ENCODE measurements around the gene RMI2. TPM values are rescaled to one million over a fixed set of nuclear protein-coding genes. Genes with fewer than 3 reads are reported as not detected.
"Not testable (repeated sequence)": the region's sequence is repeated elsewhere in the genome, so short reads cannot be mapped to it uniquely, and the experiment has no call there.

RMI2 gene
- total and polyA plus RNA-seq, 11 donors, result 0.23 to 6.6 (median 0.76) TPM; not detected in 2

DNA sequence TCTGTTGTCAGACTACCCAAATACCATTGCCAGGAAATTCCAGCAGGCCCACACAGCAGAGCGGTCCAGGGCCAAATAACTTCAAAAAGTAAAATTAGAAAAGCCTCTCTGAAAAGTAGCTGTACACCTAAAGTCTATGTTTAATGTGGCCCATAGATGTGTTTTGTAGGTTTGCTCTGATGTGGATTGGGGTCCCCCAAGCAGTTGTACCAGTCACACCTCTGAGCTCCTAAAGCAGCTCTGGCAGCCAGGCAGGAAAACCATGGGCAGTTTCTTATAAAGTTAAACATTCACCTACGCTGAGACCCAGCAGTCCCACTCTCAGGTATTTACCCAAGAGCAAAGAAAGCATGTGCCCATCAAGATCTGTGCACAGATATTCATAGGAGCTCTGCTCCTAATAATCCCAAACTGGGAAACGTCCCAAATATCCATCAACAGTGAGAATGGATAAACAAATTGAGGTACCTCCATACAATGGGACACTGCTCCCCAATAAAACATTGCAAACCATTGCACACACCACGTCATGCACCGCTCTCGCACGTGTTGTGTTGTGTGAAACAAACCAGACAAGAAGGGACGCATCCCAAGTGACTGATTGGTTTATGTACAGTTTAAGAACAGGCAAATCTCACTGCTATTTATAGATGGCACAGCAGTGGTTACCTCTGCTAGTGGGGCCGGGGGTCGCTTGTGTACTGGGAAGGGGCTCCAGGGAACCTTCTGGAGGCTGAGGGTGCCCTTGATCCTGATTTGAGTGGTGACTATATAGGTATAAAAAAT is 48.4 kb upstream of the RMI2 start:
- H3K27ac ChIP-seq, result peak overlapping the region in 10 of 12 donors; percentile 53 to 70 (median 60)
- ATAC-seq (peak; percentile 56 to 87 (median 76)), DNase-seq (no peak)
- H3K27me3 ChIP-seq, result no peaks in the 10 kb centered on the region
- H3K4me1 ChIP-seq, result peaks cover 0 to 23% (median 13%) of the 10 kb centered on the region in 12 donors
- H3K9me3 ChIP-seq, result no peaks in the 10 kb centered on the region
- intact Hi-C loops (cut with DNase I), result loop anchor here in 4 of 10 donors (5.0 to 10.0 kb wide), 4 partner anchors 35 to 60 kb away; partner anchors contain the start of gene SOCS1 (in 1 of the 4)
- peak overlapping the region in 8 of 12 donors; percentile 4 to 38 (median 22) for H3K4me3 ChIP-seq
- TF ChIP-seq POLR2A (IDR thresholded peaks at IDR 0.05) (no peak), CTCF (IDR thresholded peaks at IDR 0.05) (no peak)
- WGBS, 4 donors, result 40 to 52% (median 41%) methylated on average over 9 to 10 of the region's 10 CpGs
- no peaks in the 10 kb centered on the region for H3K36me3 ChIP-seq

GRCh38 chr16:11297492-11298142 is 47.6 kb upstream of the RMI2 start:
- peak overlapping the region in 8 of 12 donors; percentile 4 to 38 (median 22) for H3K4me3 ChIP-seq
- peak; percentile 95 to 98 (median 96) for ATAC-seq
- H3K27me3 ChIP-seq, result no peaks in the 10 kb centered on the region
- 16 to 20% (median 19%) methylated on average over 17 to 19 of the region's 19 CpGs for WGBS, 4 donors
- peak overlapping the region in 10 of 12 donors; percentile 53 to 70 (median 60) for H3K27ac ChIP-seq
- peak; percentile 68 to 88 (median 78) for DNase-seq
- H3K9me3 ChIP-seq, result no peaks in the 10 kb centered on the region
- H3K36me3 ChIP-seq, result no peaks in the 10 kb centered on the region
- intact Hi-C loops (cut with DNase I), result loop anchor here in 4 of 10 donors (5.0 to 10.0 kb wide), 4 partner anchors 35 to 60 kb away; partner anchors contain the start of gene SOCS1 (in 1 of the 4)
- TF ChIP-seq POLR2A (IDR thresholded peaks at IDR 0.05) (no peak), CTCF (IDR thresholded peaks at IDR 0.05) (peak in 5 of 12 donors; percentile 16 to 47 (median 38))
- H3K4me1 ChIP-seq, result peaks cover 0 to 23% (median 13%) of the 10 kb centered on the region in 12 donors

DNA sequence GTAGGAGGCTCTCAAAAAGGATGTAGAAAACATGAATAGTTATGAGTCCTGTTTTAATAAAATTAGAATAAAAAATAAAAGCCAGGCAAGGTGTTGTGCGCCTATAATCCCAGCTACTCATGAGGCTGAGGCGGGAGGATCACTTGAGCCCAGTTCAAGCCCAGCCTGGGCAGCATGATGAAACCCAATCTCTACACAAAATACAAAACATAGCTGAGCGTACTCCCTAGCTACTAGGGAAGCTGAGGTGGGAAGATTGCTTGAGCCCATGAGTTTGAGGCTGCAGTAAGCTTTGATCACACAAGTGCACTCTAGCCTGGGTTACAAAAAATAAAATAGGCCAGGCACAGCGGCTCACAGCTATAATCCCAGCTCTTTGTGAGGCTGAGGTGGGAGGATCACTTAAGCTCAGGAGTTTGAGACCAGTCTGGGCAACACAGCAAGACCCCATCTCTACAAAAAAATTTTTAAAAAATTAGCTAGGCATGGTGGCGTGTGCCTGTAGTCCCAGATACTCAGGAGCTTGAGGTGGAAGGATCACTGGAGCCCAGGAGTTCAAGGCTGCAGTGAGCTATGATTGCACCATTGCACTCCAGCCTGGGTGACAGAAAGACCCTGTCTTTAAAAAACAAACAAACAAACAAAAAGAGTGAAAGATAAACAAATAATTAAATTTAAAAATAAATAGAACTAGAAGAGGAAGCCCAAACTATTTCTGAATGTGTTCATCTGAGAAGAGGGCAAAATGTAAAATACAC is 46.9 kb upstream of the RMI2 start:
- peak in 1 of 5 donors; percentile 9 for DNase-seq
- H3K36me3 ChIP-seq, result no peaks in the 10 kb centered on the region
- 93 to 98% (median 95%) methylated on average over 5 of the region's 5 CpGs for WGBS, 4 donors
- H3K4me3 ChIP-seq, result no peak overlapping the region
- intact Hi-C loops (cut with DNase I), result loop anchor here in 4 of 10 donors (5.0 to 10.0 kb wide), 4 partner anchors 36 to 59 kb away; partner anchors contain the start of gene SOCS1 (in 1 of the 4)
- peaks cover 0 to 23% (median 13%) of the 10 kb centered on the region in 12 donors for H3K4me1 ChIP-seq
- H3K9me3 ChIP-seq, result no peaks in the 10 kb centered on the region
- H3K27me3 ChIP-seq, result no peaks in the 10 kb centered on the region
- ATAC-seq, result no peak
- TF ChIP-seq CTCF (IDR thresholded peaks at IDR 0.05), result no peak
- no peak for TF ChIP-seq POLR2A (IDR thresholded peaks at IDR 0.05)
- peak overlapping the region in 9 of 12 donors; percentile 53 to 70 (median 58) for H3K27ac ChIP-seq

- 82 to 89% (median 87%) methylated on average over 13 of the region's 13 CpGs for WGBS, 4 donors
- peaks cover 0 to 23% (median 13%) of the 10 kb centered on the region in 12 donors for H3K4me1 ChIP-seq
- not testable (repeated sequence) for H3K9me3 ChIP-seq, H3K27ac ChIP-seq, H3K4me3 ChIP-seq, ATAC-seq, H3K27me3 ChIP-seq, H3K36me3 ChIP-seq
- intact Hi-C loops (cut with DNase I), result loop anchor here in 4 of 10 donors (5.0 to 10.0 kb wide), 4 partner anchors 37 to 58 kb away; partner anchors contain the start of gene SOCS1 (in 1 of the 4)
- DNase-seq, result peak in 1 of 5 donors; percentile 5
These were observed 46.2 kb upstream of the RMI2 start for GRCh38 chr16:11298950-11299547.
